HG02870 (cell line): ENCODE results near the gene TAS2R19.

Experiments
- ATAC-seq: cut with Tn5 transposase; IDR thresholded peaks from one replicate; pipeline ENCODE4 v1.9.1; 2021; ENCODE audit warnings: mild to moderate bottlenecking, moderate library complexity; ENCODE audit not compliant: unreplicated experiment

TAS2R19 gene

DNA sequence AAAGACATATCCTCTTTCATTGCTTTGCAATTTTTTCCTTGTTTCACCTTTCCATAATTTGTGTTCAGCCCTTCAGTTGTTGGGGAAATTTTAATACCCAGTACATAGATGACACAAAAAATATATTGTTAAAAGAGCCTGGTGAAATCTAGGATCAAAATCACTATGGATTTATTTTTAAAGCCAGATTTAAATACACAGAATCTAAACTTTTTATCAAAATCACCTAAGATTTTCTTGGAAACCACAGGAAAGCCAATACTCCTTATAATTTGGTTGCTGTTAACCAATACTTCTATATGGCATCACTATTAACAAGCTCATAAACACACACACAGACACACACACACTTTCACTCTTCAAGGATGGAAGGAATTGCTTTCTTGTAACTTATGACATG is 24.2 kb downstream of the TAS2R19 start, which contains the start of gene TAS2R20:
TAS2R20 (minus strand) TSS at position 101 of the 400 bp plus-strand sequence. CDS start 429 bp downstream, outside the sequence.
- ATAC-seq, result no peak

- ATAC-seq, result no peak
Measured at GRCh38 chr12:10994307-10994706, 28.1 kb downstream of the TAS2R19 start.

- ATAC-seq, result no peak
Measured at GRCh38 chr12:10989107-10989506, 33.3 kb downstream of the TAS2R19 start.

- ATAC-seq, result no peak
Measured at GRCh38 chr12:10986812-10987211, 35.6 kb downstream of the TAS2R19 start, which contains the start of gene TAS2R50. Gene TAS2R50, minus strand, starts transcription at chr12:10986912. Its CDS starts 52 bp downstream, at chr12:10986860.

GRCh38 chr12:10982244-10982643 is 40.2 kb downstream of the TAS2R19 start:
- no peak for ATAC-seq

DNA sequence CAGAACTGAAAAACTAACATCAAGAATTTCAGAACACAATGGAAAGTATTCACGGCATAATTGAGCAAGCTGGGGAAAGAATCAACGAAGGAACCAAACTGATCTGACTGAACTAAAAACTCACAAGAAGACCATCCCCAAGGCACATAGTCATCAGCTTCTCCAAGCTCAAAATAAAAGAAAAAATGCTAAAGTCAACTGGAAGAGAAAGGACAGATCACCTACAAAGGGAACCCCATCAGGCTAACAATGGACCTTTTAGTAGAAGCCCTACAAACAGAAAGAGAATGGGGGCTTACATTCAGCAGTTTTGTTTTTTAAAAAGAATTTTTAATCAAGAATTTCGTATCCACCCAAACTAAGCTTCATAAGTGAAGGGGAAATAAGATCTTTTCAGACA is 47.5 kb downstream of the TAS2R19 start:
- no peak for ATAC-seq
